HG03558 (cell line): ENCODE measurements around the gene PITPNB.

Source experiments
- ATAC-seq: cut with Tn5 transposase; IDR thresholded peaks from one replicate; pipeline ENCODE4 v1.9.1; 2021; ENCODE audit warnings: moderate number of reproducible peaks; ENCODE audit not compliant: unreplicated experiment; ENCODE audit errors: extremely low read depth

The PITPNB gene

DNA sequence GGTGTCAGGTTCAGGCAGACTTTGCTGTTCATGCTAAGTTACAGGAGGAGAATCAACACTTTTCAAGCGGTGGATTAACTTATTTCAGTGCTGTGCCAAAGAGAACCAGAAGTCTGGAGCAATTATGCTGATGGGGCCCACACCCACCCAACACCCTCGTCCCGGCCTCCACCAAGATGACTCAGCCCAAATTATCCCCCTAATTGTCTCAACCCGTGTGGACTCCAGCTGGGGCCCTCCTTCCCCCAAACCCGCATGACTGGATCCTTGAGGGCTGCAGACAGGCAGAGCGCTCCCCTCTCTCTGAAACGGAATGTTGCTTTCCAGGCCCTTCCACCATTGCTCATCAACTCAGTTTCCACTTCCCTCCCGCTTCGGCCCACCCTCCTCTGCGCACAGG lies 82.9 kb downstream of the PITPNB start:
- no peak for ATAC-seq

- no peak for ATAC-seq
Observed at GRCh38 chr22:27835446-27835845, 83.6 kb downstream of the PITPNB start.

DNA sequence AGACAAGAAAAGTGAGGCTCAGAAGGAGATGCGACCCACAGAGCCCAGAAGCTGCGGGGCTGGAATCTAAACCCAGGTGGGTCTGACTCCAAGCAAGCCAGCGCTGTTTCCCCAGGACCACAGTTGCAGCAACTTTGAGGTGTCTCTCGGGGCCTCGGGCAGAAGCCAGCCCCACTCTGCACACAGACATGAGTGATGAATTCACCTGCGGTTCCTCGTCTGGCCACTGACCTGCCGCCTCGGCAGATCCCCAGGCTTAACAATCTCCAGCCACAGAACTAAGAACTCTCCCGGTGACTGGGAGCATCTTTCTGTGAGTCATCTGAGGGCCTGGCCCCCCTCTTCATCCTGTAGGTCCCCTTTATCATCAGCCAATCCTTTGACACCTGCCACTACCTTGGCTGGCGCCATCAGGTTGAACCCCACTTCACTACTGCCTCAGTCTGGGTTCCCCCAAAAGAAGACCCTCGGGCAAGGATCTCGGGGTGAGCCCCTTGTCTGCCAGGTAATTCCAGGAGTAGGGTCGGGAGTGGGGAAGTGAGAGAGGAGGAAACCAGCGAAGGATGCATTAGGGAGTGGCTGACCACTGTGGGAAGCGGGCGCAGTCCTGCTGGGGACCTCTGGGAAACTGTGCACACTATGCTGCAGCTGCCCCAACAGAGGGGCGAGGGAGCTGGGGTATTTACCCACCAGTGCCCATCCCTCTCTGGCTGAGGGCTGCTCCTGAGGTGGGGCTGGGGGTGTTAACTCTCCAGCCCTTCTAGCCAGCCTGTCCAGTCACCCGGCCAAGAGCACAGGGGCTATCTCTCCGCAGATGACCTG lies 84.5 kb downstream of the PITPNB start:
- ATAC-seq, result no peak

GRCh38 chr22:27833803-27834202 lies 85.3 kb downstream of the PITPNB start:
- no peak for ATAC-seq

DNA sequence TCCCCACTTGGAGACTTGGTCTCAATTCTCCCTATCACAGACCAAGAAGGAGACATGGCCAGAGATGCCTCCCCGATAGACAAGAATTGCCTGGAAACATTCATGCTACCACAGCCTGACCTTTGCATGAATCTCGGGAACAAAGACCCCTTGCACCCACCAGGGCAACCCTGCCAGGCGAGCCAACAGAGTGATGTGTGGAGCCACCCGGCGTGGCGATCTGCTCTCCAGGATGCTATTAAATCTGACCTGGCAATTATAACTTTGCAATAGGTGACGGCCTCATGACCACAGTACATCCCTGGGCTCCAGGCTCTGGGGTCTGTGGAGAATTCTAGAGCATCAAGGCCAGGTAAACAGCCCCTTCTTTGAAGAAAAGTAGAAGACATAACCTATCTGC lies 86.5 kb downstream of the PITPNB start:
- ATAC-seq, result no peak

DNA sequence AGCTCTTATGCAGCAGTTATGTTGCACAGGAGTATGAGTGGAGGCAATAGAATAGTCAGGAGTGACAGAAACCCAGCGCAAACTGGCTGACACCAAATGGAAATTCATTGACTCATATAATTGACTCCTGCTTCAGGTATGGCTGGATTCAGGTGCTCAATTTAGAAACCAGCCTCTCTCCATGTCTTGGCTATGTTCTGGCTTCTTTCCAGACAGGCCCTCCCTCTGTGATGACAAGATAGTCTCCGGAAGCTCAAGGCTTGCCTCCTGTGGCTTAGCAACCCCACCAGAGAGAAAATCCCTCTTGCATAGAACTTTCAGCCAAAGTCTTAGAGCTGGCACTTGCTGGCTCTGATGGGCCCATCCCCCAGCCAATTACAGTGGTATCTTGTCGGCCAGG lies 89.4 kb downstream of the PITPNB start:
- no peak for ATAC-seq

- no peak for ATAC-seq
Observed at GRCh38 chr22:27827604-27828587, 91.2 kb downstream of the PITPNB start.

GRCh38 chr22:27825174-27825573 lies 93.9 kb downstream of the PITPNB start:
- no peak for ATAC-seq

GRCh38 chr22:27823221-27823620 lies 95.8 kb downstream of the PITPNB start:
- no peak for ATAC-seq

DNA sequence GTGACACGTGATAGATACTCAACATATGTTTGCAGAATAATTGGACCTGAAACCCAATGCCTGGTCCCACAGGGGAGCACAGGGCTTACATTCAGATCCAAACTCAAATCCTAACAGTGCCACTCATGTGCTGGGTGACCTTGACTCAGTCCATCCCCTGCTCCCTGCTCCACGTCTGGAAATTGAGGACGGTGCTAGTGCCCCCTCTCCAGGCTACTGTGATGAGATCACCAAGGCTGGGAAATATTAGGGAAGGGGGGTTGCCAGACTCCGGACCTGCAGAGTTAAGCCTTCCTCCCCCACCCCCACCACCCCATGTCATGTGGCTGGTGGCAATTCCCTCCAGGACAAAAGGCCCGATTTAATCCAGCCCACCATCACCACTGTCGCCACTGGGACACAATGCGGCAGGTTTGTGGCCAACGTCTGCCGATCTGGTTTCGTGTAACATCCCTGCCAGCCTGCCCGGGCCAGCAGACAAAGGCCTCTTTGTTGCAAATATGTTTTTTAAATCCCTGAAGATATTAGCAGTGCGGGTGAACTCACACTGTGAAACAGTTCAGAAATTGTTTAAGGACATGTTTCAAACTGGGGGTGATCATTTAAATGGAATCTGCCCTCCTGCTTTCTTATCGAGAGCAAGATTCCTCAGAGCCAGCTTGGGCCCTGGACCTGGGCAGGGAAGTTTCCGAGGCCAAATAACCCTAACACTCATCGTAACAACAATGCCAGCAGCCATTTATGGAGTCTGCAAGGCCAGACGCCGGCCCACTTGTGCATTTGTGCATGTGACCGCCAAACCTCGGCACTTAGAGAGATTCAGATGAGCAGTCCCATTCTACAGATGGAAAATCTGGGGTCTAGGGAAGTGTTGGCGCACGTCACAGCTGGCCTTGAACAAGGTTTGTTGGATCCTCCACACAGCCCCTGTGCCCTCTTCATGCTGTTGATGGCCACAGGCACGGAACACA lies 97.9 kb downstream of the PITPNB start:
- ATAC-seq, result no peak

DNA sequence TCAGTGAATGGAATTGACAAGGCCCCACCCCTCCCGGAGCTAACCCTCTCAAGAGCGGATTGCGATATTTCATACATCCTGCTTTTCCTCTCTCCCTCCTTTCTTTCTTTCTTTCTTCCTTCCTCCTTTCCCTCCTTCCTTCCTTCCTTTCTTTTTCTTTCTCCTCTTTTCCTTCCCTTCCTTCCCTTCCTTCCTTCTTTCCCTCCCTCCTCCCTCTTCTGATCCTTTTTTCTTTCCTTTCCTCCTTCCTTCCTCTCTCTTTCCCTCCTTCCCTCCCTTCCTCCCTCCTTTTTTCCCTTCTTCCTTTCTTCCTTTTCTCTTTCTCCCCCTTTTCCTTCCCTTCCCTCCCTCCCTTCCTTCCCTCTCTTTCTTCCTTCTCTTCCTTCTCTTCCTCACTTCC lies 102.5 kb downstream of the PITPNB start:
- no peak for ATAC-seq

GRCh38 chr22:27815826-27816530 lies 103.1 kb downstream of the PITPNB start:
- ATAC-seq, result no peak

DNA sequence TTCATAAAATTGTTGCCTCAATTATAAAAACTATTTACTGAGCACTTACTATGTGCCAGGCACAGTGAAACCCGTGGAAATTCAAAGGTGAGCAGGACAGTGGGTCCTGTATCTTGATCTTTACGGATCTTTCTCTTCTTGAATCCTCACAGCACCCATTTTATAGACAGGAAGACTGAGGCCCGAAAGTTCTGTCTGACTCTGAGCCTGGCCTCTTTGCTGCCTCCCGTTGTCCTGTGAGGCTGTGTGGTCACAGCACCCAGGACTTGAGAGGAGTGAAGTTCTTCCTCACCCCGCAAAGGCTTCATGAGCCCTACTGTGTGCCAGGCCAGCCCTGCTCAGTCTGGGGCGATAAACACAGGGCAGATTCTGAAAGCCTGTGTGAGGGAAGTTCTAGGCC lies 104.1 kb downstream of the PITPNB start:
- no peak for ATAC-seq

DNA sequence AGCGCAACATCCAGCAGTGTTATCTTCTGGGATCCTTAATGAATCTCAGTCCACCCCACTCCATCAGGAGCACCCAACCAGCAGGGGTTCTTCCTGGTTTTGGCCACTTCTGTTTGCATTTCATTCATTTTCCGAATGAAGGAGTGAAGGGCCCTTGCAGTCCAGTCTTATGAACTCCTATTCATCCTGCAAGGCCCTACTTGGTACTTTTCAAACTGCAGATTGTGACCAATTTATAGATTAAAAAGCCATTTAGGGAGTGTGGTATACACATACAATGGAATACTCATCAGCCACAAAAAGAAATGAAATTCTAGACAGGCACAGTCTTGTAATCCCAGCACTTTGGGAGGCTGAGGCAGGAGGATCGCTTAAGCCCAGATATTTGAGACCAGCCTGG lies 107.3 kb downstream of the PITPNB start:
- ATAC-seq, result no peak

DNA sequence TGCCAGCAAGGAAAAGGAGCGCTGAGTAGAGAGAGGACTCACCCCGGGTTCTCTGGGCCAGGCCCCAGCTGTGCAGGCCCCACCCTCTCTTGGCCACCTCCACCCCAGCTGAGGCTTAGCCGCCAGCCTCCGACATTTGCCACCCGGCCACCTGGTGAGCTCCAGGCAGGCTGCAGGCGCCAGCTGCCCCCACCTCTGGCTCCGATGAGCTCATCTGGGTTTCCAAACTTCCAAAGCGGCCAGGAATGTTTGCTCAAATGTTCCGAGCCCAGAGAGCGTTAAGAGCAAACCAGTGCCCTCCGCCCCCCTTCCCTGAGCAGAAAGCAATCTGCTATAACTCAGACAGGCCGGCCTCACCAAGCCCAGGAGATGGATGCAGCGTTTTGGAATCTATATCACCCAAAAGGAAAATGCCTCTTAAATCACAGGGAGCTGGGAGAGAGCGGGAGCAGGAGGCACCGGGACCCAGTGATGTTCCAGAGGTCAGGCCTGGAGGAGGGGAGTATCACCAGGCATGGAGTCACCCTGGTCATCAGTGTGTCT lies 108.4 kb downstream of the PITPNB start:
- ATAC-seq, result no peak

- ATAC-seq, result no peak
Observed at GRCh38 chr22:27809700-27810608, 109.1 kb downstream of the PITPNB start.

GRCh38 chr22:27809226-27809603 lies 109.8 kb downstream of the PITPNB start:
- no peak for ATAC-seq
